IMR-90 (cell line): Measurements from ENCODE around the gene STARD7.

Experiments used
- BHLHE40 ChIP-seq: fragments of 150-350 bp; IDR thresholded peaks from 2 replicates; pipeline ENCODE4 v1.6.1; 2016; ENCODE audit warnings: mild to moderate bottlenecking, low read depth, low read length
- CEBPB ChIP-seq: IDR thresholded peaks from 2 replicates; pipeline ENCODE4 v1.6.1; 2012; ENCODE audit warnings: low read depth, low read length, improper control_type of control experiment
- MAFK ChIP-seq: IDR thresholded peaks from 2 replicates; pipeline ENCODE4 v1.6.1; 2012; ENCODE audit warnings: low read depth, low read length, improper control_type of control experiment
- MAZ ChIP-seq: IDR thresholded peaks from 2 replicates; pipeline ENCODE4 v1.6.1; 2012; ENCODE audit warnings: low read depth, mild to moderate bottlenecking, low read length, improper control_type of control experiment, moderate library complexity, borderline replicate concordance
- MXI1 ChIP-seq: IDR thresholded peaks from 2 replicates; pipeline ENCODE4 v1.6.1; 2012; ENCODE audit warnings: low read depth, mild to moderate bottlenecking, low read length, moderate library complexity, borderline replicate concordance
- POLR2A ChIP-seq: IDR thresholded peaks from 2 replicates; pipeline ENCODE4 v1.6.1; 2012; ENCODE audit warnings: mild to moderate bottlenecking, low read depth, low read length
- RAD21 ChIP-seq: IDR thresholded peaks from 2 replicates; pipeline ENCODE4 v1.6.1; 2012; ENCODE audit warnings: low read length, improper control_type of control experiment
- RCOR1 ChIP-seq: IDR thresholded peaks from 2 replicates; pipeline ENCODE4 v1.6.1; 2012; ENCODE audit warnings: mild to moderate bottlenecking, low read length, improper control_type of control experiment; ENCODE audit not compliant: insufficient replicate concordance
- RFX5 ChIP-seq: IDR thresholded peaks from 2 replicates; pipeline ENCODE4 v1.8.0; 2012; ENCODE audit warnings: low read depth, mild to moderate bottlenecking, low read length, moderate library complexity
- SMC3 ChIP-seq: fragments of 150-350 bp; IDR thresholded peaks from 2 replicates; pipeline ENCODE4 v1.6.1; 2016; ENCODE audit warnings: low read depth, mild to moderate bottlenecking, antibody characterized with exemption, low read length, moderate library complexity
- TF ChIP-seq, protein P1 (sequence below): conservative IDR thresholded peaks from 2 replicates; pipeline ENCODE4 v1.5.1; 2012; ENCODE audit warnings: mild to moderate bottlenecking, low read depth, low read length, improper control_type of control experiment
- TF ChIP-seq, protein P2 (sequence below): fragments of 150-350 bp; IDR thresholded peaks from 2 replicates; pipeline ENCODE4 v1.6.1; 2017; ENCODE audit warnings: mild to moderate bottlenecking, antibody characterized with exemption, low read length, low read depth

DNA sequence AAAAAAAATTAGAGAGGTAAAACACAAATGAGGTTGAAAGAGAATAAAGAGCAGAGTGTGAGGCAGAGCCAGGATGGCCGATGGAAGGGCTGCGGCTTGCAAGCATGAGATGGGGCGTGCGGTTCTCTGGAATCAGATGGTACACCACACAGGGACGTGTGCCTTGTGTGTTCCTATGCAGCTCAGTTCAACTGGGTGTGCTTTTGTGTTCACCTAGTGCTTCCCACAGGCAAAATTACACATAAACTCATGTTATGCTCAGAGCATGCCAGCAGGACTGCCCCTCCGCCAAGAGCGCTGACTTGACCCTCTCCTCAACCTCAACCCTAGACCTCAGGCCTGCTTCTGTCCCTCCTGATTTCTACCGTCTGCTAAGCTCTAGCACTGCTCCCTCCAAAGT is 24.4 kb downstream of the STARD7 start:
- TF ChIP-seq, protein P1, sequence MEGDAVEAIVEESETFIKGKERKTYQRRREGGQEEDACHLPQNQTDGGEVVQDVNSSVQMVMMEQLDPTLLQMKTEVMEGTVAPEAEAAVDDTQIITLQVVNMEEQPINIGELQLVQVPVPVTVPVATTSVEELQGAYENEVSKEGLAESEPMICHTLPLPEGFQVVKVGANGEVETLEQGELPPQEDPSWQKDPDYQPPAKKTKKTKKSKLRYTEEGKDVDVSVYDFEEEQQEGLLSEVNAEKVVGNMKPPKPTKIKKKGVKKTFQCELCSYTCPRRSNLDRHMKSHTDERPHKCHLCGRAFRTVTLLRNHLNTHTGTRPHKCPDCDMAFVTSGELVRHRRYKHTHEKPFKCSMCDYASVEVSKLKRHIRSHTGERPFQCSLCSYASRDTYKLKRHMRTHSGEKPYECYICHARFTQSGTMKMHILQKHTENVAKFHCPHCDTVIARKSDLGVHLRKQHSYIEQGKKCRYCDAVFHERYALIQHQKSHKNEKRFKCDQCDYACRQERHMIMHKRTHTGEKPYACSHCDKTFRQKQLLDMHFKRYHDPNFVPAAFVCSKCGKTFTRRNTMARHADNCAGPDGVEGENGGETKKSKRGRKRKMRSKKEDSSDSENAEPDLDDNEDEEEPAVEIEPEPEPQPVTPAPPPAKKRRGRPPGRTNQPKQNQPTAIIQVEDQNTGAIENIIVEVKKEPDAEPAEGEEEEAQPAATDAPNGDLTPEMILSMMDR = no peak
- TF ChIP-seq SMC3 = no peak
- no peak for TF ChIP-seq POLR2A
- no peak for TF ChIP-seq CEBPB
- TF ChIP-seq, protein P2, sequence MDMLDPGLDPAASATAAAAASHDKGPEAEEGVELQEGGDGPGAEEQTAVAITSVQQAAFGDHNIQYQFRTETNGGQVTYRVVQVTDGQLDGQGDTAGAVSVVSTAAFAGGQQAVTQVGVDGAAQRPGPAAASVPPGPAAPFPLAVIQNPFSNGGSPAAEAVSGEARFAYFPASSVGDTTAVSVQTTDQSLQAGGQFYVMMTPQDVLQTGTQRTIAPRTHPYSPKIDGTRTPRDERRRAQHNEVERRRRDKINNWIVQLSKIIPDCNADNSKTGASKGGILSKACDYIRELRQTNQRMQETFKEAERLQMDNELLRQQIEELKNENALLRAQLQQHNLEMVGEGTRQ = no peak
- TF ChIP-seq MXI1 = no peak
- TF ChIP-seq MAFK = no peak
- TF ChIP-seq RCOR1 = no peak
- TF ChIP-seq BHLHE40 = no peak
- no peak for TF ChIP-seq RAD21
- no peak for TF ChIP-seq MAZ
- TF ChIP-seq RFX5 = no peak
